Gastroesophageal sphincter (tissue), 3 donors: ENCODE measurements around the gene ADAT3.

ENCODE experiments used
- EP300 ChIP-seq: sonication (generic); formaldehyde crosslinking; IDR thresholded peaks from one replicate; pipeline ENCODE4 v1.6.1; 2017; ENCODE audit warnings: antibody characterized with exemption, mild to moderate bottlenecking
- POLR2A ChIP-seq, 2 donors: fragments of 450-650 bp; IDR thresholded peaks; one replicate each; pipeline ENCODE4 v1.6.1; 2017; ENCODE audit warnings: antibody characterized with exemption in 2 of 2, mild to moderate bottlenecking in 2 of 2, moderate library complexity in 1 of 2
- POLR2AphosphoS5 ChIP-seq: sonication (generic); formaldehyde crosslinking; IDR thresholded peaks from one replicate; pipeline ENCODE4 v1.6.1; 2017; ENCODE audit warnings: antibody characterized with exemption
- TF ChIP-seq, protein P1 (sequence below), 4 experiments: fragments of 200-600 bp in 2 of 4; fragments of 450-650 bp in 2 of 4; sonication (generic) in 1 of 4; IDR thresholded peaks; one replicate each; pipeline ENCODE4 v1.5.1; 2017 to 2019; ENCODE audit warnings: antibody characterized with exemption in 4 of 4, mild to moderate bottlenecking in 2 of 4, moderate library complexity in 2 of 4

DNA sequence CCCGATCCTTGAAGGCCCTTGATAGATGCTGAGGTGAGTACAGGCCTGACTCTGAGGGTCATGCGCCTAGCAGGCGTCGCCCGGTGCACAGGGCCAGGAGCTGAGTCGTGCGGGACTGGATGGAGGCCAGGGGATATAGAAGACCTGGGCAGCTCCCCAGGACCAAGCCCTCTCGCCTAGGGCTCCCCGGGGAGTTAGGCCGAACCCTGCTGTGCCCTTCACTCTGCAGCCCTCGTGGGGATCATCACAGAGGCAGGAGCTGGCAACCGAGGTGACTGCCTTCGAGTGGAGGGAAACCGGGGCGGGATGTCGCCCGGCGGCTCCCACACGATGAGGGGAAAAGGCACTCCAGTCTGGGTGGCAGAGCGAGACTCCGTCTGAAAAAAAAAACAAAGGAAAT, 47.4 kb downstream of the ADAT3 start:
- TF ChIP-seq, protein P1, sequence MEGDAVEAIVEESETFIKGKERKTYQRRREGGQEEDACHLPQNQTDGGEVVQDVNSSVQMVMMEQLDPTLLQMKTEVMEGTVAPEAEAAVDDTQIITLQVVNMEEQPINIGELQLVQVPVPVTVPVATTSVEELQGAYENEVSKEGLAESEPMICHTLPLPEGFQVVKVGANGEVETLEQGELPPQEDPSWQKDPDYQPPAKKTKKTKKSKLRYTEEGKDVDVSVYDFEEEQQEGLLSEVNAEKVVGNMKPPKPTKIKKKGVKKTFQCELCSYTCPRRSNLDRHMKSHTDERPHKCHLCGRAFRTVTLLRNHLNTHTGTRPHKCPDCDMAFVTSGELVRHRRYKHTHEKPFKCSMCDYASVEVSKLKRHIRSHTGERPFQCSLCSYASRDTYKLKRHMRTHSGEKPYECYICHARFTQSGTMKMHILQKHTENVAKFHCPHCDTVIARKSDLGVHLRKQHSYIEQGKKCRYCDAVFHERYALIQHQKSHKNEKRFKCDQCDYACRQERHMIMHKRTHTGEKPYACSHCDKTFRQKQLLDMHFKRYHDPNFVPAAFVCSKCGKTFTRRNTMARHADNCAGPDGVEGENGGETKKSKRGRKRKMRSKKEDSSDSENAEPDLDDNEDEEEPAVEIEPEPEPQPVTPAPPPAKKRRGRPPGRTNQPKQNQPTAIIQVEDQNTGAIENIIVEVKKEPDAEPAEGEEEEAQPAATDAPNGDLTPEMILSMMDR (IDR thresholded peaks at IDR 0.05): no peak
- TF ChIP-seq POLR2AphosphoS5 (no peak), POLR2A (IDR thresholded peaks at IDR 0.05) (no peak), EP300 (no peak)
